ENCODE data around the gene WASHC3. TPM values are rescaled to one million over a fixed set of nuclear protein-coding genes. Genes with fewer than 3 reads are reported as not detected.
"Not testable (repeated sequence)": the region's sequence is repeated elsewhere in the genome, so short reads cannot be mapped to it uniquely, and the experiment has no call there.

The WASHC3 gene
- 58.6 TPM for polyA plus RNA-seq (2013, experiment 1 of 2; ENCODE audit: insufficient read length)
- 62.8 TPM for polyA plus RNA-seq (2013, experiment 2 of 2; ENCODE audit: insufficient read length)

- peak; percentile 95 for DNase-seq
Measured at GRCh38 chr12:102061560-102062418, at the start of gene WASHC3. Gene WASHC3 (minus strand): TSS chr12:102061991. CDS start chr12:102061962, 29 bp downstream.

GRCh38 chr12:102110782-102111181 lies 49.0 kb upstream of the WASHC3 start:
- DNase-seq = no peak

- DNase-seq = no peak
Measured at GRCh38 chr12:102107970-102108369, 46.2 kb upstream of the WASHC3 start.

- no peak for DNase-seq
Measured at GRCh38 chr12:102106905-102107304, 45.1 kb upstream of the WASHC3 start.

GRCh38 chr12:102096855-102097254 lies 35.1 kb upstream of the WASHC3 start:
- DNase-seq = no peak

- peak; percentile 34 for DNase-seq
Measured at GRCh38 chr12:102095677-102096263, 34.0 kb upstream of the WASHC3 start.

GRCh38 chr12:102093319-102093718 lies 31.5 kb upstream of the WASHC3 start:
- peak; percentile 29 for DNase-seq

- not testable (repeated sequence) for DNase-seq
Measured at GRCh38 chr12:102089228-102089835, 27.5 kb upstream of the WASHC3 start.

GRCh38 chr12:102080842-102081241 lies 19.1 kb upstream of the WASHC3 start:
- DNase-seq = no peak

GRCh38 chr12:102072092-102072491 lies 10.3 kb upstream of the WASHC3 start:
- DNase-seq = not testable (repeated sequence)

- DNase-seq = no peak
Measured at GRCh38 chr12:102069707-102070106, 7.9 kb upstream of the WASHC3 start.

GRCh38 chr12:102067574-102068258 lies 5.9 kb upstream of the WASHC3 start:
- peak; percentile 45 for DNase-seq

- no peak for DNase-seq
Measured at GRCh38 chr12:102064476-102064875, 2.7 kb upstream of the WASHC3 start.

- DNase-seq = no peak
Measured at GRCh38 chr12:102063069-102063468, 1.3 kb upstream of the WASHC3 start.

GRCh38 chr12:102062419-102062806 lies 622 bp upstream of the WASHC3 start:
- DNase-seq = no peak

- DNase-seq = no peak
Measured at GRCh38 chr12:102061096-102061559, 663 bp downstream of the WASHC3 start.

GRCh38 chr12:102059343-102059742 lies 2.4 kb downstream of the WASHC3 start:
- DNase-seq = no peak

- no peak for DNase-seq
Measured at GRCh38 chr12:102054345-102054744, 7.4 kb downstream of the WASHC3 start.

GRCh38 chr12:102053062-102053349 lies 8.8 kb downstream of the WASHC3 start:
- DNase-seq = no peak

- no peak for DNase-seq
Measured at GRCh38 chr12:102052192-102053061, 9.4 kb downstream of the WASHC3 start.

GRCh38 chr12:102051431-102051965 lies 10.3 kb downstream of the WASHC3 start:
- no peak for DNase-seq

All from fibroblast of skin of scalp (primary cell).